ENCODE data around the gene ACVR2B. TPM values are rescaled to one million over a fixed set of nuclear protein-coding genes. Genes with fewer than 3 reads are reported as not detected.

Gene ACVR2B
- total and polyA plus RNA-seq, 2 donors (not counting 1 experiment from before 2014, with no cell fraction given) = 0.18 to 4.2 TPM

GRCh38 chr3:38533285-38533976 lies 79.7 kb downstream of the ACVR2B start:
- Histone ChIP-seq H3K9ac (ENCODE audit: low read length) (no peak overlapping the region), H3K27ac (ENCODE audit: low read length in 2 of 2) (no peak overlapping the region), H3K4me2 (replicated peaks; ENCODE audit: low read depth, low read length, poor library complexity, severe bottlenecking) (no peak overlapping the region), H3K4me1 (ENCODE audit: control insufficient read depth in 2 of 2, insufficient read depth in 2 of 2, low read length in 2 of 2) (no peaks in the 10 kb centered on the region), H2AFZ (ENCODE audit: insufficient read depth, low read depth, low read length, poor library complexity, severe bottlenecking) (no peak overlapping the region), H3K4me3 (ENCODE audit: control extremely low read depth in 1 of 5, extremely low read depth in 1 of 5, insufficient read depth in 1 of 5, low read depth in 2 of 5, low read length in 4 of 5) (no peak overlapping the region), H3K79me2 (ENCODE audit: control insufficient read depth, insufficient read depth, low read length) (no peaks in the 10 kb centered on the region), H4K20me1 (ENCODE audit: control insufficient read depth, insufficient read depth, low read length, poor library complexity, severe bottlenecking) (no peaks in the 10 kb centered on the region), H3K36me3 (replicated peaks in 1 of 2; ENCODE audit: control extremely low read depth in 1 of 2, control insufficient read depth in 1 of 2, extremely low read depth in 1 of 2, insufficient read depth in 2 of 2, low read length in 1 of 2) (peaks cover 0 to 7% of the 10 kb centered on the region in 2 experiments), H3K9me3 (ENCODE audit: control extremely low read depth in 1 of 3, control insufficient read depth in 2 of 3, insufficient read depth in 1 of 3, low read length in 2 of 3) (no peaks in the 10 kb centered on the region), H3K27me3 (replicated peaks in 1 of 4; ENCODE audit: control extremely low read depth in 1 of 4, control insufficient read depth in 3 of 4, insufficient read depth in 4 of 4, low read length in 3 of 4) (no peaks in the 10 kb centered on the region)
- no peak for DNase-seq
- Mint-ChIP-seq H3K4me3 (no peak overlapping the region), H3K27me3 (no peaks in the 10 kb centered on the region), H3K9me3 (ENCODE audit: insufficient read depth) (no peaks in the 10 kb centered on the region), H3K27ac (no peak overlapping the region), H3K4me1 (no peaks in the 10 kb centered on the region)
- intact Hi-C loops (cut with micrococcal nuclease) = no loop called here
- 96% methylated on average over 2 of the region's 13 CpGs for WGBS (ENCODE audit: insufficient coverage)
- no peak for ATAC-seq (ENCODE audit: low read depth)
- POLR2A ChIA-PET = no interaction called here
- CTCF ChIA-PET = interaction anchor here (1.2 to 1.5 kb wide), 2 partner anchors 13 to 15 kb away, joined by 3 to 4 read pairs; no protein-coding TSS in a partner anchor
- TF ChIP-seq CTCF (IDR thresholded peaks at IDR 0.05) = no peak
- TF ChIP-seq EZH2 (IDR thresholded peaks at IDR 0.05; ENCODE audit: borderline replicate concordance, insufficient read depth, low read depth, low read length, poor library complexity, severe bottlenecking) = no peak

GRCh38 chr3:38534180-38534579 lies 80.5 kb downstream of the ACVR2B start:
- WGBS (ENCODE audit: insufficient coverage) = 100% methylated on average over 1 of the region's 2 CpGs
- no peak overlapping the region for H3K4me3 Mint-ChIP-seq
- intact Hi-C loops (cut with micrococcal nuclease) = no loop called here
- Histone ChIP-seq H3K79me2 (ENCODE audit: control insufficient read depth, insufficient read depth, low read length) (no peaks in the 10 kb centered on the region), H3K27ac (ENCODE audit: low read length in 2 of 2) (no peak overlapping the region), H3K9ac (ENCODE audit: low read length) (no peak overlapping the region), H3K27me3 (replicated peaks in 1 of 4; ENCODE audit: control extremely low read depth in 1 of 4, control insufficient read depth in 3 of 4, insufficient read depth in 4 of 4, low read length in 3 of 4) (no peaks in the 10 kb centered on the region), H3K4me2 (replicated peaks; ENCODE audit: low read depth, low read length, poor library complexity, severe bottlenecking) (no peak overlapping the region), H3K4me1 (ENCODE audit: control insufficient read depth in 2 of 2, insufficient read depth in 2 of 2, low read length in 2 of 2) (no peaks in the 10 kb centered on the region), H3K4me3 (ENCODE audit: control extremely low read depth in 1 of 5, extremely low read depth in 1 of 5, insufficient read depth in 1 of 5, low read depth in 2 of 5, low read length in 4 of 5) (no peak overlapping the region), H3K36me3 (replicated peaks in 1 of 2; ENCODE audit: control extremely low read depth in 1 of 2, control insufficient read depth in 1 of 2, extremely low read depth in 1 of 2, insufficient read depth in 2 of 2, low read length in 1 of 2) (peaks cover 0 to 7% of the 10 kb centered on the region in 2 experiments), H2AFZ (ENCODE audit: insufficient read depth, low read depth, low read length, poor library complexity, severe bottlenecking) (no peak overlapping the region), H4K20me1 (ENCODE audit: control insufficient read depth, insufficient read depth, low read length, poor library complexity, severe bottlenecking) (no peaks in the 10 kb centered on the region), H3K9me3 (ENCODE audit: control extremely low read depth in 1 of 3, control insufficient read depth in 2 of 3, insufficient read depth in 1 of 3, low read length in 2 of 3) (no peaks in the 10 kb centered on the region)
- ChIA-PET CTCF (interaction anchor here (1.0 to 1.5 kb wide), 3 partner anchors 13 to 54 kb away, joined by 3 to 4 read pairs (median 4); no protein-coding TSS in a partner anchor), POLR2A (no interaction called here)
- H3K9me3 Mint-ChIP-seq (ENCODE audit: insufficient read depth) = no peaks in the 10 kb centered on the region
- ATAC-seq (ENCODE audit: low read depth) (no peak), DNase-seq (no peak)
- no peak overlapping the region for H3K27ac Mint-ChIP-seq
- H3K27me3 Mint-ChIP-seq = no peaks in the 10 kb centered on the region
- TF ChIP-seq CTCF (IDR thresholded peaks at IDR 0.05) = no peak
- no peak for TF ChIP-seq EZH2 (IDR thresholded peaks at IDR 0.05; ENCODE audit: borderline replicate concordance, insufficient read depth, low read depth, low read length, poor library complexity, severe bottlenecking)
- H3K4me1 Mint-ChIP-seq = no peaks in the 10 kb centered on the region
